Medulla oblongata (tissue), 1 donor: ENCODE results near the gene ZCCHC7.

Experiments
- DNase-seq: peaks from one replicate; pipeline ENCODE4 v3.0.0-alpha.2; 2015; ENCODE audit errors: extremely low spot score

The ZCCHC7 gene

DNA sequence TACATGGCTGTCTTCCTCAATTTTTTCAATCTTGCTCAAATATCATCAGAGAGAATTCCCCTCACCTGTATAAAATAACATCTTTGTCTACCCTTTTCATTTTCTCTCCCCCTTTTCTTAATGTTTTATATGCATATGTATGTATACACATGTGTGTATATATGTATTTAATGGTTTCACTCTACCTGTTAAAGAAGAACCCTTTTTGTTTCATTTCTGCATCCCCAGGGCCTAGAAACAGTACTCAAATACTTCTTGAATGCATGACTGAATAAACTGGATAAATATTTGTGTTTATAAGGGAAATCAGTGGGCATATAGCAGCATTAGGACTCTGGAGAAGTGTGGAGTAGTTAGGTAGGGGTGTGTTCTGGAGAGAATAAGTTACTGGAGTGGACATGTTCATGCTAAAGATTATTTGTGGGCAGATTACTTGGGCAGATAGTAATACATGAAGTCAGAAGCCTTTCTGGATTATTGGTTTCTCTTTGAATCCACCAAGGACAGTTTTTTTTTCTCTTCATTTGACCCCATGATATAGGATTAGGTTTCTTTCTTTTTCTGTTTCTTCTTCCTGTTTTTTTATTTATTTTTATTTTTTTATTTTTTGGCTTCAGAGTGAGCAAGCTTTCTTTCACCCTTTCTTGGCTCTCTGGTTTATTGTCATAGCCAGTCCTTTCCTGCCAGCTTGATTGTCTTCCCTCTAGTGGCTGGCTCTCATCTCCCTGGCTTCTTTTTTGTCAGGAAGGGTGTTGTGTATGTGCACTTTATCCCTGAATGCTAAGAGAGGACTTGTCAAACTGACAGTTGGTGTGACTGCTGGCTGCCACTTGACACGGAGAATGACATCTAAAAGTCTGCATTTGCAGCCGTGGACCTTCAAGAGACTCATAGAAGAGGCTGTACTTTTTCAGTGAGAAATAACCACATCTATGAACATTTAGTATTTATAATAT is 89.3 kb downstream of the ZCCHC7 start:
- DNase-seq: peak; percentile 38

DNA sequence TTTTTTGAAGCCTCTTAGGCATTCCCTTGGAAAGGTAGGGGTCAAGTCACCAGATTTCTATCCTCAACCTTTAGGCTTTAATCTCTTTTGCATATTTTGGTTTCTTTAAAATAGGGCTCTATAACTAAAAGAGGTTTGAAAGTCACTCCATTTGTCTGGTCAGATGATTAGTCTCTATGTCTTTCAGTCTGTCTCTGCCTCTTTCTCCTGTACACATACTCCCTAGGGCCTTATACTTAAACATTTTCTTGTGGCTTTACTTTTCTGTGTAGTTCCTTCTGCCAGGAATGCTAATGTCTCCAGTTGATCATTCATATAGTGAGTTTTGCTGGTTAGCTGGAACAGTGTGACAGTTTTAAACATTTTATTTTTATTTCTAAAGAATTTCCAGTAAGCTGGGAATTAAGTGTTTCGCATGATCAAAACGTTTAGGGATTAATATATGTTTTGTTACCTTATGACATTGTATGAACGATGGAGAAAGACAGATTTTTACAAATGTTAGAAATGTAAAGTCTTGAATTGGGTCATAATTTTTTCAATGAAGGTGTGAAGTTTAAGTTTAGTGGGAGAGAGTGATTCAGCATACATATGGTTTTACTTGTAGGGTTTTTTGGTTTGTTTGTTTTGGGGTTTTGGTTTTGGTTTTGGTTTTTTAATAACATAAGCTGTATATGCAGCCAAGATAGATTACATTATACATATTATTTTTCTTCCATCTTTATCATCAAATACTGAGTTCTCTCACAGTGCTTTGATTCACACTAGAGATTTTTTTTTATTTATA is 90.6 kb downstream of the ZCCHC7 start:
- DNase-seq: no peak

GRCh38 chr9:37212435-37212834 is 92.1 kb downstream of the ZCCHC7 start:
- DNase-seq: no peak

DNA sequence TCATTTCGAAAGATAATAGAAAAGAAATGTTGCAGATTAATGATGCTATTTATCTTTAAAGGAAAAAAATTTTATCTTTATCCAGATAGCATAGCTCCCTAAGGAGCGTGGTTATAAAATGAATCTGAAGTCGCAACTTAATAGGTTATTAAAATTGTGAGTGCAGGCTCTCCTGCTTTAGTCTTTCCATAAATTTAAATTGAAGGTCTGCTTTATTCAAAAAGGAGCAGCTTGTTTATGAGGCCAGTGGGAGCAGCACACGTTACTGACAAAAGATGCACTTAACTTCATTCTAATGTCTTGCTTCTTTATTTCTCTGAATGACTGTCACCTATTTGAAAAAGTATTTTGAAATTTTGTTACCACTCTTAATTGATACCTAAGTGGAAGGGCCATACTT is 95.0 kb downstream of the ZCCHC7 start:
- no peak for DNase-seq

- DNase-seq: no peak
Measured at GRCh38 chr9:37215830-37216229, 95.5 kb downstream of the ZCCHC7 start.

GRCh38 chr9:37217161-37217560 is 96.8 kb downstream of the ZCCHC7 start:
- no peak for DNase-seq

GRCh38 chr9:37218800-37219425 is 98.5 kb downstream of the ZCCHC7 start:
- DNase-seq: peak; percentile 8

DNA sequence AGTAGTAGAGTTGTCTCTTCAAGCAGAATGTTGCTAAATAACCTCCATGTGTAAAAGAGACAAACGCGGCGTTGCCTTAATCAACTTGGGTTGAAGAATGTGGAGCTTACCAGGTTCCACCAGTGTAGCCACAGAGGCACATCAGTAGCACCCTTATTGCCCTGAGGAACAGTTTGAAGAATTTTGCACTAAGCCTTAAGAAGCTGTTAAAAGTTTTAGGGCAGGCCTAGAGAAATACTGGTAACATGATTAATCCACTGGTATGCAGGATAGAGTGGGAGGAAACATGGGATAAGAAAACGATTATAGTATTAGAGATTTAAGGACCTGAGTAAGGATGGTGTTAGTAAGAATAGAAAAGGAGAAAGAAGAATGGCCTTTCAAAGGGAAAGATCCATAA is 100.6 kb downstream of the ZCCHC7 start:
- DNase-seq: no peak

DNA sequence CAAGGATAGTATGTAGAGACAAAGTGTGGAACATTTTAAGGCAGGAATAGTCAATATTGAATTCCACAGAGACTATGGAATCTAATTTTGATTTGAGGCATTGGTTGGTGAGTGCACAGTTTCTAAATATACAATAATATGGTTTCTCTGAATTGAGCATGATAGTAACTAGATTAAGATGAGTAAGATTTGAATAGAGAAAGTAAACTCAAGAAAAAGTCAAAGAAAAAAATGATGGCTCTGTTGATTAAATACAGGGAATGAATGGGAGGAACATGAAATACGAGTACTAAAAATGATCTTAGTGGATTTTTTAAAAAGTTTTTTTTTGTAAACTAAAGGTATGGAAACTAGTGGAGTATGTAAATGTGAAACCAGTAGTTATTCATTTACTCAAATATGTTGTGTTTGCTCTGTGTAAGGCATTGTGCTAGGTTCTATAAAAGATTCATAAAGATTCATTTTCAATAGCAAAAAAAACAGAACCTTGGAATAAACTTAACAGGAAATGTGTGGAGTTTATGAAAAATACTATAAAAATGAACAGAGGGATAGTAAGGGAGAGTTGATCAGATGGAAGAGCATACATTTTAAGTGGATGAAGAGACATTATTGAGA is 101.2 kb downstream of the ZCCHC7 start:
- no peak for DNase-seq

DNA sequence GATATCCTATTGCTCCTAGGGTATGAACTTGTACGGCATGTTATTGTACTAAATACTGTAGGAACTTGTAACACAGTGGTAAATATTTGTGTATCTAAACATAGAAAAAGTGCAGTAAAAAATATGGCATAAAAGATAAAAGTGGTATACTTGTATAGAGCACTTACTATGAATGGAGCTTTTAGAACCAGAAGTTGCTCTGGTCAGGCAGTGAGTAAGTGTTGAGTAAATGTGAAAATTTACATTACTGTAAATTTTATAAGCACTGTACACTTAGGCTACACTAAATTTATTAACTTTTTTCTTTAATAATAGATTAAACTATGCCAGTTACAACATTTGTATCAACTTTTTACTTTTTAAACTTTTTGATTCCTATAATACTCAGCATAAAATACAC is 109.1 kb downstream of the ZCCHC7 start:
- DNase-seq: no peak

GRCh38 chr9:37229882-37230482 is 109.6 kb downstream of the ZCCHC7 start:
- no peak for DNase-seq

GRCh38 chr9:37236822-37237221 is 116.4 kb downstream of the ZCCHC7 start:
- DNase-seq: no peak

DNA sequence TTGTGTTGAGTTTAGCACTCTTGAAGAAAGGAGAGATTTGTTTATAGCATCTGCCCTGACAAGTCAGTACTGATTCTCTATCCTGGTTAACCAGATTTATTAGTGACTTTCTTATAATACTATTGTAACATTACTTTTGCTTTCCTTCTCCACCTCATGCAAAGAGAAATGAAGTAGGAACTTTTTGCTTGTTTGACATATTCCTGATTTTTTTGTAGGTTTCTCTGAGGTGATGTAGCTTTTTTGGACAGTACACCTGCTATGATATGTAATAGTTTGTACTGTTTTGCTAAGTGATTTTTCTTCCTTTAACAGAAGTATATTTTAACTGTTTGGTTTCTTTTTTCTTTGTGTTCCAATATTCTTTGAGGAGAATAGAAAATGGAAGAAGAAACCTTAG is 117.7 kb downstream of the ZCCHC7 start:
- no peak for DNase-seq

GRCh38 chr9:37239224-37239859 is 119.0 kb downstream of the ZCCHC7 start:
- no peak for DNase-seq

GRCh38 chr9:37239921-37240320 is 119.5 kb downstream of the ZCCHC7 start:
- DNase-seq: no peak

DNA sequence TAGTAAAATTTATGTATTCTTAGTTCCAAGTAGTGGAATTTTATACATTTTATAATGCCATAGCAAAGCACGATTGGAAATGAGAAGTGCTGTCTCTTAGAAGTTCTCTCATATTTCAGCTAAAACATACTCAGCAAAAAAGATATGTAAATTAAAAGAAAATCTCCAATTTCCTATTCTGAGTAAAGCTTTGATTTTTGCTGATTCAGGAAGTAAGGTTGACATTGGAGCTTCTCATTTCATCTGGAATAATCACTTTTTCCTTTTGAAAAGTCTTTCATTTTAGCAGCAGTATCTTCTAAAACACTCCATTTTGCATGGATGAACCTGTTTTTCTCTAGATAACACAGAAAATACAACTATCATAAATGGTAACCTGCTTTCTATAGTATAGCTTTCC is 121.0 kb downstream of the ZCCHC7 start:
- no peak for DNase-seq

GRCh38 chr9:37242089-37242488 is 121.7 kb downstream of the ZCCHC7 start:
- DNase-seq: no peak

DNA sequence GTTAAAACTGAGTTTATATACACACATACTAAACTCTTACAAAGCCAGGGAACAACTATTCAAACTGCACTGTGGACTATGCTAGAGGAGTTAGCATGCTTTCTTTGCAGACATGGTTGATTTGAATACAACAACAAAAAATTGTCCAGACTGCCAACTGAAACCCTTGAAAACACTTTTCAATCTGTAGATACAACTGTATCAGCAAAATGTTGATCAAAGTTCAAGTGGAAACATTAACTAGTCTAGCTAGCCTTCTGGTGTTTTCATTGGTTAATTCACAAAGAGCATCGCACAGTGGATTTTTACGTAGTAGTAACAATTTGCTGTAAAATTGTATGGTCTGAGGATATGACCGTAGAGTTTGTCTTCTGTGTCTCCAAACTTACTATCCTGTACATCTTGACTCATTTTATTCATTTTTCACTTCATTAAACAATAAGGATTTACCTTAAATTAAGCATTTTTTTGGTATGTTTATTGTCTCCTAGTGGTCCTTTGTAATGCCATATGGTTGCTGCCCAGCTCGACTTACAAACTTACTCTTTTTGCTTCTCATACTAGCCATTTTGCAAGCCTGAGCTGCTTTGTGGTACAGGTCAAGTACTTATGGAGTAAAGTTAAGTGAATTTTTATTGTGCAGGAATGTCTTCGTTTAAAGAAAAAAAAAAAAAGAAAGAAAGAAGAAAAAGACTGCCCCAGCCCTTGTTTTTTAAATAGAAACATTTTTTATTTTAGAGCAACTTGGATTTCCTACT is 123.4 kb downstream of the ZCCHC7 start:
- DNase-seq: no peak

DNA sequence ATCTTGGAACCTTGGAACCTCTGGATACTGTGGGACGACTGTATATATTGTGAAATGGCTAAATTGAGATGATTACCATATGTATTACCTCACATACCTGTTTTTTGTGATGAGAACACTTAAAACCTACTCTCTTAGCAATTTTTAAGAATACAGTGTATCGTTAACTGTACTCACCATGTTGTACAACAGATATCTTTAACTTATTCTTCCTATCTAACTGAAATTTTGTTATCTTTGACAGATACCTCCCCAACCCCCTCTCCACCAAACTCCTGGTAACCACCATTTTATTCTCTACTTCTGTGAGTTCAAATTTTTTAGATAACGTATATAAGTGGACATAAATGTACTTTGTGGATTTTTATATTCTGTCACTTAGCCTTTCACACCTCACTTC is 126.5 kb downstream of the ZCCHC7 start:
- DNase-seq: no peak

DNA sequence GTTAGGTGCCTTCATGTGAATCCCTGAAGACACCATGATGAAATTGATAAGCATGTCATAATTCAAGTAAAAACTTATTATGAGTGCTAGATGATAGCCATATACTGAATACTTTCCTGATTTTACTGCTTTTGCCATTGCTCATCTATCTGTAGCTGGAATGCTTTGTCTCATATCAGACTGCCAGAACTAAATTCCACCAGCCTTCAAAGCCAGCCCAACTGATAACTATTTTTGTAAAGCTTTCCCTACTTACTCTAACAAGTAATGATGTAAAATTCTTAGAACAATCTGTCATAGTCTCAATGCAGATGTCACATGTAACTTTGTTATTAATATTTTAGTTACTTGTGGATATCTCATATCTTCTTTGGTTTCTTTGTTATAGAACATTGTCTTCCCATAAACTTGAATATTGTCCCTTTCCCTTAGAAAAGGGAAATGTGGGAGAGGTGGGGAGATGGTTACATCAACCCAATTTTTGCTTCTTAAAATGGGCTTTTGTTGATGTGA is 128.3 kb downstream of the ZCCHC7 start:
- DNase-seq: no peak
